SK-N-SH treated with all-trans-retinoic acid at 6 μM for 48 hours (cell line): ENCODE data around the gene USP24.

Experiments
- ATAC-seq: fragments of 200-7000 bp; cut with Tn5 transposase; 3 replicates; pipeline ENCODE4 v1.9.1; 2020; ENCODE audit warnings: mild to moderate bottlenecking, moderate library complexity
- ARNTL ChIP-seq: fragments of 450-650 bp; formaldehyde crosslinking; IDR thresholded peaks from 2 replicates; pipeline ENCODE4 v1.5.0; 2020; ENCODE audit warnings: low read depth, mild to moderate bottlenecking, moderate library complexity, borderline replicate concordance
- BACH2 ChIP-seq: fragments of 250-450 bp; sonication (Bioruptor Pico); IDR thresholded peaks from 2 replicates; pipeline ENCODE4 v1.9.0; 2021; ENCODE audit warnings: mild to moderate bottlenecking, borderline replicate concordance
- CREB5 ChIP-seq: fragments of 250-450 bp; sonication (Bioruptor Pico); IDR thresholded peaks from 2 replicates; pipeline ENCODE4 v1.5.1; 2020; ENCODE audit warnings: low read depth, mild to moderate bottlenecking, moderate library complexity
- CSDC2 ChIP-seq: fragments of 250-450 bp; sonication (Bioruptor Pico); IDR thresholded peaks from 2 replicates; pipeline ENCODE4 v1.5.0; 2020; ENCODE audit warnings: mild to moderate bottlenecking, moderate library complexity
- ESRRG ChIP-seq: fragments of 250-450 bp; sonication (Bioruptor Pico); IDR thresholded peaks from 2 replicates; pipeline ENCODE4 v1.6.1; 2021; ENCODE audit warnings: mild to moderate bottlenecking
- ISL1 ChIP-seq: fragments of 250-450 bp; sonication (Bioruptor Pico); IDR thresholded peaks from 2 replicates; pipeline ENCODE4 v2.1.2; 2022; ENCODE audit warnings: mild to moderate bottlenecking, moderate library complexity
- PATZ1 ChIP-seq: fragments of 250-450 bp; sonication (Bioruptor Pico); IDR thresholded peaks from 2 replicates; pipeline ENCODE4 v1.8.0; 2020; ENCODE audit warnings: mild to moderate bottlenecking, moderate library complexity, borderline replicate concordance
- RARB ChIP-seq: fragments of 250-450 bp; sonication (Bioruptor Pico); IDR thresholded peaks from 2 replicates; pipeline ENCODE4 v1.8.0; 2021; ENCODE audit warnings: mild to moderate bottlenecking, moderate library complexity
- TCF4 ChIP-seq: fragments of 250-450 bp; sonication (Bioruptor Pico); IDR thresholded peaks from 2 replicates; pipeline ENCODE4 v1.8.0; 2021; ENCODE audit warnings: mild to moderate bottlenecking, moderate library complexity, borderline replicate concordance
- ZC3H10 ChIP-seq: fragments of 250-450 bp; sonication (Bioruptor Pico); IDR thresholded peaks from 2 replicates; pipeline ENCODE4 v1.5.1; 2021; ENCODE audit warnings: mild to moderate bottlenecking, moderate library complexity
- ZFP3 ChIP-seq: fragments of 250-450 bp; sonication (Bioruptor Pico); IDR thresholded peaks from 2 replicates; pipeline ENCODE4 v1.5.0; 2020; ENCODE audit warnings: mild to moderate bottlenecking, moderate library complexity
- ZFP30 ChIP-seq: fragments of 450-650 bp; formaldehyde crosslinking; IDR thresholded peaks from 2 replicates; pipeline ENCODE4 v1.5.0; 2022; ENCODE audit warnings: mild to moderate bottlenecking, moderate library complexity
- ZNF565 ChIP-seq: fragments of 450-650 bp; formaldehyde crosslinking; conservative IDR thresholded peaks from 2 replicates; pipeline ENCODE4 v1.5.0; 2020; ENCODE audit warnings: low read depth, mild to moderate bottlenecking, moderate library complexity
- ZNF70 ChIP-seq: fragments of 450-650 bp; formaldehyde crosslinking; IDR thresholded peaks from 2 replicates; pipeline ENCODE4 v1.5.0; 2020; ENCODE audit warnings: mild to moderate bottlenecking, moderate library complexity
- TF ChIP-seq, protein P1 (sequence below): fragments of 250-450 bp; sonication (Bioruptor Pico); IDR thresholded peaks from 2 replicates; pipeline ENCODE4 v1.8.0; 2021; ENCODE audit warnings: low read depth, mild to moderate bottlenecking, moderate library complexity, borderline replicate concordance
- TF ChIP-seq, protein P2 (sequence below): fragments of 250-450 bp; sonication (Bioruptor Pico); IDR thresholded peaks from 2 replicates; pipeline ENCODE4 v1.5.1; 2021; ENCODE audit warnings: mild to moderate bottlenecking, moderate library complexity
- TF ChIP-seq, protein P3 (sequence below): fragments of 250-450 bp; sonication (Bioruptor Pico); IDR thresholded peaks from 2 replicates; pipeline ENCODE4 v1.5.0; 2020; ENCODE audit warnings: mild to moderate bottlenecking, moderate library complexity

Gene USP24

GRCh38 chr1:55049914-55050278 is 165.3 kb downstream of the USP24 start:
- peak; percentile 28 for ATAC-seq
- no peak for TF ChIP-seq ESRRG
- TF ChIP-seq ZNF565: no peak
- TF ChIP-seq, protein P1, sequence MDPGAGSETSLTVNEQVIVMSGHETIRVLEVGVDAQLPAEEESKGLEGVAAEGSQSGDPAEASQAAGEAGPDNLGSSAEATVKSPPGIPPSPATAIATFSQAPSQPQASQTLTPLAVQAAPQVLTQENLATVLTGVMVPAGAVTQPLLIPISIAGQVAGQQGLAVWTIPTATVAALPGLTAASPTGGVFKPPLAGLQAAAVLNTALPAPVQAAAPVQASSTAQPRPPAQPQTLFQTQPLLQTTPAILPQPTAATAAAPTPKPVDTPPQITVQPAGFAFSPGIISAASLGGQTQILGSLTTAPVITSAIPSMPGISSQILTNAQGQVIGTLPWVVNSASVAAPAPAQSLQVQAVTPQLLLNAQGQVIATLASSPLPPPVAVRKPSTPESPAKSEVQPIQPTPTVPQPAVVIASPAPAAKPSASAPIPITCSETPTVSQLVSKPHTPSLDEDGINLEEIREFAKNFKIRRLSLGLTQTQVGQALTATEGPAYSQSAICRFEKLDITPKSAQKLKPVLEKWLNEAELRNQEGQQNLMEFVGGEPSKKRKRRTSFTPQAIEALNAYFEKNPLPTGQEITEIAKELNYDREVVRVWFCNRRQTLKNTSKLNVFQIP (CRISPR knock-in tag): no peak
- no peak for TF ChIP-seq ISL1 (CRISPR knock-in tag)
- TF ChIP-seq PATZ1 (CRISPR knock-in tag): no peak
- no peak for TF ChIP-seq ZFP30 (CRISPR knock-in tag)
- TF ChIP-seq BACH2 (CRISPR knock-in tag): no peak
- TF ChIP-seq ZC3H10 (CRISPR knock-in tag): no peak
- no peak for TF ChIP-seq RARB (CRISPR knock-in tag)
- TF ChIP-seq ARNTL: no peak
- TF ChIP-seq ZFP3 (CRISPR knock-in tag): no peak
- no peak for TF ChIP-seq TCF4 (CRISPR knock-in tag)
- TF ChIP-seq CREB5 (CRISPR knock-in tag): no peak

DNA sequence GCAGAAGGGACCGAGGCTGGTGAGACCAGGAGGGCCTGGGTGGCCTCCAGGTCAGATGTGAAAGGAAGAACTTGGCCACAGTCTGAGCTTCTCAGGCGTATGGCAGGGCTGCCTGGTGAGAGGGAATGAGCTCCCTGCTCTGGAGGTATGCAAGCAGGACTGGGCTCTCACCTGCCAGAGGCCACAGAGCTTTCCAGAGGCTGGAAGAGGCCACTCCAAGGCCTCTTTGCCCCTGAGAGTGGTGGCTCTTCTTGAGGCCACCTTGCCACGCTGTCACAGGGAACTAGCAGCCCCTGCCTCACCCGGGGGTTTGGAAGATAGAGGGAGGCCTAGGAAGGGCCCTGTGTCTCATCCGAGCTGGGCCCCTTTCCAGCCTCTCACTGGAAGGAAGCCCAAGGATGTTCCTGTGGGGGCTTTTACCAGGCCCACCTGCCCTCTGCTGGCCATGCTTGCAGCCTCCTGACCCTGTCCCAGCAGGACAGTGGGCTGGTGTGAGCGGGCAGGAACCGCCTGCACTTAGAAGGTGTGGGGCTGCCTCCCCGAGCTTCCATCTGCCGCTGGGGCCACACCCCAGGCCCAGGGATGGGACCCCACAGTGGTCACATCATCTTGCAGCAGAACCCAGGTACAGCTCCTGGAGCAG is 165.8 kb downstream of the USP24 start:
- TF ChIP-seq CSDC2 (CRISPR knock-in tag) (no peak), ZNF70 (CRISPR knock-in tag) (no peak), CREB5 (CRISPR knock-in tag) (no peak), PATZ1 (CRISPR knock-in tag) (no peak), ISL1 (CRISPR knock-in tag) (no peak), ZFP30 (CRISPR knock-in tag) (no peak), ESRRG (no peak), BACH2 (CRISPR knock-in tag) (no peak), ZNF565 (no peak)
- TF ChIP-seq, protein P2, sequence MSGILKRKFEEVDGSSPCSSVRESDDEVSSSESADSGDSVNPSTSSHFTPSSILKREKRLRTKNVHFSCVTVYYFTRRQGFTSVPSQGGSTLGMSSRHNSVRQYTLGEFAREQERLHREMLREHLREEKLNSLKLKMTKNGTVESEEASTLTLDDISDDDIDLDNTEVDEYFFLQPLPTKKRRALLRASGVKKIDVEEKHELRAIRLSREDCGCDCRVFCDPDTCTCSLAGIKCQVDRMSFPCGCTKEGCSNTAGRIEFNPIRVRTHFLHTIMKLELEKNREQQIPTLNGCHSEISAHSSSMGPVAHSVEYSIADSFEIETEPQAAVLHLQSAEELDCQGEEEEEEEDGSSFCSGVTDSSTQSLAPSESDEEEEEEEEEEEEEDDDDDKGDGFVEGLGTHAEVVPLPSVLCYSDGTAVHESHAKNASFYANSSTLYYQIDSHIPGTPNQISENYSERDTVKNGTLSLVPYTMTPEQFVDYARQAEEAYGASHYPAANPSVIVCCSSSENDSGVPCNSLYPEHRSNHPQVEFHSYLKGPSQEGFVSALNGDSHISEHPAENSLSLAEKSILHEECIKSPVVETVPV: no peak
- TF ChIP-seq, protein P1 (CRISPR knock-in tag): no peak
- TF ChIP-seq, protein P3, sequence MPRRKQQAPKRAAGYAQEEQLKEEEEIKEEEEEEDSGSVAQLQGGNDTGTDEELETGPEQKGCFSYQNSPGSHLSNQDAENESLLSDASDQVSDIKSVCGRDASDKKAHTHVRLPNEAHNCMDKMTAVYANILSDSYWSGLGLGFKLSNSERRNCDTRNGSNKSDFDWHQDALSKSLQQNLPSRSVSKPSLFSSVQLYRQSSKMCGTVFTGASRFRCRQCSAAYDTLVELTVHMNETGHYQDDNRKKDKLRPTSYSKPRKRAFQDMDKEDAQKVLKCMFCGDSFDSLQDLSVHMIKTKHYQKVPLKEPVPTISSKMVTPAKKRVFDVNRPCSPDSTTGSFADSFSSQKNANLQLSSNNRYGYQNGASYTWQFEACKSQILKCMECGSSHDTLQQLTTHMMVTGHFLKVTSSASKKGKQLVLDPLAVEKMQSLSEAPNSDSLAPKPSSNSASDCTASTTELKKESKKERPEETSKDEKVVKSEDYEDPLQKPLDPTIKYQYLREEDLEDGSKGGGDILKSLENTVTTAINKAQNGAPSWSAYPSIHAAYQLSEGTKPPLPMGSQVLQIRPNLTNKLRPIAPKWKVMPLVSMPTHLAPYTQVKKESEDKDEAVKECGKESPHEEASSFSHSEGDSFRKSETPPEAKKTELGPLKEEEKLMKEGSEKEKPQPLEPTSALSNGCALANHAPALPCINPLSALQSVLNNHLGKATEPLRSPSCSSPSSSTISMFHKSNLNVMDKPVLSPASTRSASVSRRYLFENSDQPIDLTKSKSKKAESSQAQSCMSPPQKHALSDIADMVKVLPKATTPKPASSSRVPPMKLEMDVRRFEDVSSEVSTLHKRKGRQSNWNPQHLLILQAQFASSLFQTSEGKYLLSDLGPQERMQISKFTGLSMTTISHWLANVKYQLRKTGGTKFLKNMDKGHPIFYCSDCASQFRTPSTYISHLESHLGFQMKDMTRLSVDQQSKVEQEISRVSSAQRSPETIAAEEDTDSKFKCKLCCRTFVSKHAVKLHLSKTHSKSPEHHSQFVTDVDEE (CRISPR knock-in tag): no peak
- no peak for ATAC-seq
